ENCODE results near the gene CHRNB4. TPM values are rescaled to one million over a fixed set of nuclear protein-coding genes. Genes with fewer than 3 reads are reported as not detected.

CHRNB4 gene
- total RNA-seq, 1 donor from 2014 or later = not detected

Other genes starting within 250 kb of the CHRNB4 start
- 65.0 TPM for gene IREB2, start 203.0 kb downstream of the CHRNB4 start, total RNA-seq
- 10.4 TPM for gene HYKK, start 133.6 kb downstream of the CHRNB4 start, total RNA-seq
- 108 TPM for gene PSMA4, start 100.8 kb downstream of the CHRNB4 start, total RNA-seq
- 1.8 TPM for gene CHRNA5, start 75.7 kb downstream of the CHRNB4 start, total RNA-seq
- gene CHRNA3, start 20.2 kb downstream of the CHRNB4 start, total RNA-seq = not detected
- gene ADAMTS7, start 170.3 kb upstream of the CHRNB4 start, total RNA-seq = 16.6 TPM
- 342 TPM for gene MORF4L1, start 231.7 kb upstream of the CHRNB4 start, total RNA-seq

Data from sciatic nerve (tissue), 1 donor.